Measurements from ENCODE around the gene TNFSF10.
"Not testable (repeated sequence)": the region's sequence is repeated elsewhere in the genome, so short reads cannot be mapped to it uniquely, and the experiment has no call there.

The TNFSF10 gene

GRCh38 chr3:172543884-172544283, 20.7 kb upstream of the TNFSF10 start:
- no peak for DNase-seq (ENCODE audit: low spot score)

- DNase-seq (ENCODE audit: low spot score) = no peak
Measured at GRCh38 chr3:172543419-172543818, 20.2 kb upstream of the TNFSF10 start.

GRCh38 chr3:172542999-172543398, 19.8 kb upstream of the TNFSF10 start:
- DNase-seq (ENCODE audit: low spot score) = no peak

- DNase-seq (ENCODE audit: low spot score) = no peak
Measured at GRCh38 chr3:172541945-172542488, 18.8 kb upstream of the TNFSF10 start.

- no peak for DNase-seq (ENCODE audit: low spot score)
Measured at GRCh38 chr3:172540049-172540448, 16.8 kb upstream of the TNFSF10 start.

GRCh38 chr3:172539273-172539672, 16.0 kb upstream of the TNFSF10 start:
- DNase-seq (ENCODE audit: low spot score) = no peak

GRCh38 chr3:172538368-172539151, 15.3 kb upstream of the TNFSF10 start:
- DNase-seq (ENCODE audit: low spot score) = no peak

- DNase-seq (ENCODE audit: low spot score) = no peak
Measured at GRCh38 chr3:172537507-172538158, 14.4 kb upstream of the TNFSF10 start.

- DNase-seq (ENCODE audit: low spot score) = no peak
Measured at GRCh38 chr3:172536993-172537419, 13.8 kb upstream of the TNFSF10 start.

GRCh38 chr3:172536505-172536904, 13.3 kb upstream of the TNFSF10 start:
- DNase-seq (ENCODE audit: low spot score) = no peak

- DNase-seq (ENCODE audit: low spot score) = no peak
Measured at GRCh38 chr3:172530566-172530965, 7.3 kb upstream of the TNFSF10 start.

- DNase-seq (ENCODE audit: low spot score) = no peak
Measured at GRCh38 chr3:172530101-172530561, 6.9 kb upstream of the TNFSF10 start.

GRCh38 chr3:172528677-172529076, 5.4 kb upstream of the TNFSF10 start:
- no peak for DNase-seq (ENCODE audit: low spot score)

- DNase-seq (ENCODE audit: low spot score) = no peak
Measured at GRCh38 chr3:172527306-172527705, 4.1 kb upstream of the TNFSF10 start.

GRCh38 chr3:172525116-172525613, 1.9 kb upstream of the TNFSF10 start:
- DNase-seq (ENCODE audit: low spot score) = no peak

GRCh38 chr3:172524611-172525010, 1.4 kb upstream of the TNFSF10 start:
- DNase-seq (ENCODE audit: low spot score) = no peak

GRCh38 chr3:172521837-172522726, 1.1 kb downstream of the TNFSF10 start:
- not testable (repeated sequence) for DNase-seq (ENCODE audit: low spot score)

GRCh38 chr3:172520301-172520831, 2.9 kb downstream of the TNFSF10 start:
- DNase-seq (ENCODE audit: low spot score) = no peak

GRCh38 chr3:172519740-172520139, 3.5 kb downstream of the TNFSF10 start:
- DNase-seq (ENCODE audit: low spot score) = no peak

- no peak for DNase-seq (ENCODE audit: low spot score)
Measured at GRCh38 chr3:172518929-172519640, 4.1 kb downstream of the TNFSF10 start.

GRCh38 chr3:172517859-172518466, 5.3 kb downstream of the TNFSF10 start:
- DNase-seq (ENCODE audit: low spot score) = no peak

Data from COLO829 (cell line).